SK-N-SH (cell line): ENCODE measurements around the gene SUCLA2. TPM values are rescaled to one million over a fixed set of nuclear protein-coding genes. Genes with fewer than 3 reads are reported as not detected.
"Not testable (repeated sequence)": the region's sequence is repeated elsewhere in the genome, so short reads cannot be mapped to it uniquely, and the experiment has no call there.

Experiments used
- CTCF ChIA-PET: fragments of 300-600, 350-600 bp; formaldehyde crosslinking; extraction: SDS; loops from one replicate; lab custom pipeline; 2021; lab: Yijun Ruan, JAX
- POLR2A ChIA-PET: fragments of 350-600 bp; sonication (Branson Sonifier 250); formaldehyde crosslinking; extraction: SDS; loops from one replicate; lab custom pipeline; 2020; ENCODE audit warnings: antibody characterized with exemption, inconsistent platforms; lab: Yijun Ruan, JAX
- DNase-seq: peaks from one replicate; pipeline ENCODE4 v3.0.0; 2012
- H2AFZ ChIP-seq: fragments of 200-600 bp; sonication (generic); 2 replicates; pipeline ENCODE4 v1.8.1; 2016; ENCODE audit warnings: antibody characterized with exemption, mild to moderate bottlenecking, low read depth
- H3F3A ChIP-seq: fragments of 200-600 bp; sonication (generic); replicated peaks from 2 replicates; pipeline ENCODE3; 2016; ENCODE audit warnings: antibody characterized with exemption, mild to moderate bottlenecking; ENCODE audit not compliant: insufficient read depth
- H3K27ac ChIP-seq, 2 experiments: fragments of 200-500 bp in 1 of 2; fragments of 200-600 bp in 1 of 2; sonication (Bioruptor generic) in 1 of 2; sonication (generic), shearing (Covaris generic) in 1 of 2; 2 replicates each; pipeline versions ENCODE4 v1.5.1 to v1.6.1; 2014 to 2016; ENCODE audit warnings: low read depth in 2 of 2, inconsistent platforms in 1 of 2, low read length in 1 of 2, mild to moderate bottlenecking in 1 of 2, mixed read lengths in 1 of 2
- H3K27me3 ChIP-seq: fragments of 200-600 bp; sonication (generic), shearing (Covaris generic); 2 replicates; pipeline ENCODE4 v1.6.1; 2016; ENCODE audit warnings: mixed run types; ENCODE audit not compliant: insufficient read depth
- H3K36me3 ChIP-seq, 2 experiments: fragments of 200-500 bp in 1 of 2; fragments of 200-600 bp in 1 of 2; sonication (Bioruptor generic) in 1 of 2; sonication (generic) in 1 of 2; replicated peaks in 1 of 2; 2 replicates each; pipeline versions ENCODE3 to v1.5.1; 2014 to 2016; ENCODE audit warnings: low read length in 1 of 2, mild to moderate bottlenecking in 1 of 2; ENCODE audit not compliant: insufficient read depth in 2 of 2, control insufficient read depth in 1 of 2
- H3K4me1 ChIP-seq, 2 experiments: fragments of 200-500 bp in 1 of 2; fragments of 200-600 bp in 1 of 2; sonication (Bioruptor generic) in 1 of 2; sonication (generic), shearing (Covaris generic) in 1 of 2; 2 replicates each; pipeline versions ENCODE4 v1.5.1 to v1.6.1; 2014 to 2016; ENCODE audit warnings: low read depth in 1 of 2, low read length in 1 of 2, mixed run types in 1 of 2; ENCODE audit not compliant: insufficient read depth in 2 of 2, control insufficient read depth in 1 of 2
- H3K4me2 ChIP-seq: fragments of 200-600 bp; sonication (generic), shearing (Covaris generic); 2 replicates; pipeline ENCODE4 v1.6.1; 2017; ENCODE audit warnings: mixed run types
- H3K4me3 ChIP-seq, 2 experiments: fragments of 200-500 bp in 1 of 2; fragments of 200-600 bp in 1 of 2; sonication (Bioruptor generic) in 1 of 2; sonication (generic), shearing (Covaris generic) in 1 of 2; 2 replicates each; pipeline versions ENCODE4 v1.5.1 to v1.8.1; 2014 to 2016; ENCODE audit warnings: low read depth in 2 of 2, inconsistent platforms in 1 of 2, low read length in 1 of 2, mild to moderate bottlenecking in 1 of 2, mixed read lengths in 1 of 2, moderate library complexity in 1 of 2
- H3K79me2 ChIP-seq: fragments of 200-600 bp; sonication (generic); 2 replicates; pipeline ENCODE4 v1.8.1; 2017; ENCODE audit warnings: mild to moderate bottlenecking; ENCODE audit not compliant: insufficient read depth
- H3K9ac ChIP-seq: fragments of 200-600 bp; sonication (generic); 2 replicates; pipeline ENCODE4 v1.6.1; 2017; ENCODE audit warnings: mixed run types
- H3K9me2 ChIP-seq: fragments of 200-600 bp; sonication (generic); 2 replicates; pipeline ENCODE4 v1.6.1; 2017; ENCODE audit warnings: mixed run types
- H3K9me3 ChIP-seq: fragments of 200-600 bp; sonication (generic); 2 replicates; pipeline ENCODE4 v1.6.1; 2017; ENCODE audit warnings: mixed run types, mild to moderate bottlenecking, moderate library complexity
- H4K20me1 ChIP-seq: fragments of 200-600 bp; sonication (generic); 2 replicates; pipeline ENCODE4 v1.6.1; 2017; ENCODE audit warnings: mild to moderate bottlenecking, mixed run types; ENCODE audit not compliant: insufficient read depth
- EZH2phosphoT487 ChIP-seq: fragments of 200-600 bp; sonication (generic); IDR thresholded peaks from 2 replicates; pipeline ENCODE4 v1.6.1; 2017; ENCODE audit warnings: low read depth, mixed run types, mild to moderate bottlenecking, antibody characterized with exemption, moderate library complexity, borderline replicate concordance
- FOSL2 ChIP-seq: IDR thresholded peaks from 2 replicates; pipeline ENCODE4 v1.4.0; 2012; ENCODE audit warnings: low read depth, mild to moderate bottlenecking, moderate library complexity, borderline replicate concordance
- GABPA ChIP-seq: IDR thresholded peaks from 2 replicates; pipeline ENCODE4 v1.4.0; 2012; ENCODE audit warnings: low read depth, mild to moderate bottlenecking
- WGBS: methylation state at CpG from one replicate; pipeline ENCODE4 v1.1.6; 2017; ENCODE audit warnings: low lambda C conversion rate; 5-methylcytosine and 5-hydroxymethylcytosine counted together
- polyA plus RNA-seq, 3 experiments: library from polyadenylated mRNA; depleted of rRNA; stranded (reverse); fragments of >200 nt; gene quantifications; 2 replicates each; pipeline ENCODE4 v1.2.3, GENCODE V29; 2012
- TF ChIP-seq, protein P1 (sequence below): fragments of 200-600 bp; sonication (generic); IDR thresholded peaks from 2 replicates; pipeline ENCODE4 v1.6.1; 2017; ENCODE audit warnings: antibody characterized with exemption, mild to moderate bottlenecking, moderate library complexity

SUCLA2 gene
- polyA plus RNA-seq, 1 of the 3 experiments (the other 2 are of a cell fraction): 24.8 TPM

DNA sequence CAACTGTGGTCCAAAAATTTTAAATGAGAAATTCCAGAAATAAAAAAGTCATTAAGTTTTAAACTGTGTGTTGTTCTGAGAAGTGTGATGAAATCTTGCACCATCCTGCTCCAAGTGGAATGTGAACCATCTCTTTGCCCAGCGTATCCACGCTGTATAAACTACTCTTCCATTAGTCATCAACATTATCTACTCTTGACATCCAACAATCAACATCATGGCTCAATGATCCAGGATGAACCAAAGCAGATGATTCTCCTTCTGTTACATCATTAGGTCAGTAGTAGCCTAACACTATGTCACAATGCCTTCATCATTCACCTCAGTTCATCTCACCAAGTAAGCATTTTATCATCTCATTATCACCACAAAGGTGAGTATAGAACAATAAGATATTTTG, 55.3 kb downstream of the SUCLA2 start:
- no peak for TF ChIP-seq FOSL2
- TF ChIP-seq EZH2phosphoT487: no peak
- TF ChIP-seq GABPA: no peak
- H3K4me1 ChIP-seq: no peaks in the 10 kb centered on the region
- no peaks in the 10 kb centered on the region for H3K79me2 ChIP-seq
- H3K4me2 ChIP-seq: no peak overlapping the region
- no peak overlapping the region for H3K4me3 ChIP-seq
- H3K9ac ChIP-seq: no peak overlapping the region
- peaks cover 4% of the 10 kb centered on the region for H3F3A ChIP-seq
- no peaks in the 10 kb centered on the region for H3K9me2 ChIP-seq
- H3K9me3 ChIP-seq: no peaks in the 10 kb centered on the region
- no peak overlapping the region for H3K27ac ChIP-seq
- H2AFZ ChIP-seq: no peak overlapping the region
- H4K20me1 ChIP-seq: no peaks in the 10 kb centered on the region
- WGBS: 89% methylated on average over 2 of the region's 2 CpGs
- no peak for DNase-seq
- H3K36me3 ChIP-seq: peaks cover 39 to 43% of the 10 kb centered on the region in 2 experiments
- ChIA-PET POLR2A (no interaction called here), CTCF (no interaction called here)
- no peaks in the 10 kb centered on the region for H3K27me3 ChIP-seq

DNA sequence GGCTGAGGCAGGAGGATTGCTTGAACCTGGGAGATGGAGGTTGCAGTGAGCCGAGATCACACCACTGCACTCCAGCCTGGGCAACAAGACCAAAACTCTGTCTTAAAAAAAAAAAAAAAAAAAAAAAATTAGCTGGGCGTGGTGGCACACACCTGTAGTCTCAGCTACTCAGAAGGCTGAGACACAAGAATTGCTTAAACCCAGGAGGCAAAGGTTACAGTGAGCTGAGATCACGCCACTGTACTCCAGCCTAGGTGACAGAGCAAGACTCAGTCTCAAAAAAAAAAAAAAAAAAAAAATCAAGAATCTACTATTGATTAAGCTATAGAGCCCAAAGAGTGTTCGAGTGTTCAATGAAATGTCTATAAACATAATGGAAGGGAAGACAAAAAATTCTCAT, 55.9 kb downstream of the SUCLA2 start:
- H3K36me3 ChIP-seq: peaks cover 35 to 43% of the 10 kb centered on the region in 2 experiments
- H3K9me2 ChIP-seq, H3K27me3 ChIP-seq, H3K27ac ChIP-seq, H3K4me3 ChIP-seq, H3F3A ChIP-seq, H3K79me2 ChIP-seq, H4K20me1 ChIP-seq, H2AFZ ChIP-seq, DNase-seq, H3K9me3 ChIP-seq, CTCF ChIA-PET, POLR2A ChIA-PET, H3K9ac ChIP-seq, H3K4me2 ChIP-seq, H3K4me1 ChIP-seq: not testable (repeated sequence)
- 96% methylated on average over 4 of the region's 4 CpGs for WGBS

DNA sequence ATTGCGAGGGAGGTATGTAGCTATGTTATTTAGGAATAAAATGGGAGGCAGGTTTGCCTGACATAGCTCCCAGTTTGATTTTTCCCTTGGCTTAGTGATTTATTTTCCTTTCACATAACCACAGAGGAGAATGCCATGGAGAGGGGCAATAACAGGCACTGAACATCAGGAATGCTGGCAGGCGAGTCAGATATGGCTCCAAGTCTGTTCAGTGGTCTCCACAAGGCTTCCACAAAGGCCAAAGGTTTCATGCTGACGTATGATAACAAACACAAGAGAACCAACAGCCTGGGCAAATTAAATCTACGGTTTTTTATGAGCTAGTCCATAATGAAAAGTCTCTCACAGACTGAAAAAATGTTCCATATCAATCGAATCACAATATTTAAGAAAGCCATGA, 66.7 kb downstream of the SUCLA2 start:
- no peaks in the 10 kb centered on the region for H3K9me3 ChIP-seq
- H3K9me2 ChIP-seq: no peaks in the 10 kb centered on the region
- no peaks in the 10 kb centered on the region; a peak in 1 of 4 replicates for H3K4me1 ChIP-seq
- H3K27me3 ChIP-seq: no peaks in the 10 kb centered on the region
- no peaks in the 10 kb centered on the region for H3K79me2 ChIP-seq
- DNase-seq: no peak
- TF ChIP-seq, protein P1, sequence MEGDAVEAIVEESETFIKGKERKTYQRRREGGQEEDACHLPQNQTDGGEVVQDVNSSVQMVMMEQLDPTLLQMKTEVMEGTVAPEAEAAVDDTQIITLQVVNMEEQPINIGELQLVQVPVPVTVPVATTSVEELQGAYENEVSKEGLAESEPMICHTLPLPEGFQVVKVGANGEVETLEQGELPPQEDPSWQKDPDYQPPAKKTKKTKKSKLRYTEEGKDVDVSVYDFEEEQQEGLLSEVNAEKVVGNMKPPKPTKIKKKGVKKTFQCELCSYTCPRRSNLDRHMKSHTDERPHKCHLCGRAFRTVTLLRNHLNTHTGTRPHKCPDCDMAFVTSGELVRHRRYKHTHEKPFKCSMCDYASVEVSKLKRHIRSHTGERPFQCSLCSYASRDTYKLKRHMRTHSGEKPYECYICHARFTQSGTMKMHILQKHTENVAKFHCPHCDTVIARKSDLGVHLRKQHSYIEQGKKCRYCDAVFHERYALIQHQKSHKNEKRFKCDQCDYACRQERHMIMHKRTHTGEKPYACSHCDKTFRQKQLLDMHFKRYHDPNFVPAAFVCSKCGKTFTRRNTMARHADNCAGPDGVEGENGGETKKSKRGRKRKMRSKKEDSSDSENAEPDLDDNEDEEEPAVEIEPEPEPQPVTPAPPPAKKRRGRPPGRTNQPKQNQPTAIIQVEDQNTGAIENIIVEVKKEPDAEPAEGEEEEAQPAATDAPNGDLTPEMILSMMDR: no peak
- peaks cover 3 to 12% of the 10 kb centered on the region in 2 experiments for H3K36me3 ChIP-seq
- H2AFZ ChIP-seq: no peak overlapping the region
- ChIA-PET POLR2A (no interaction called here), CTCF (no interaction called here)
- no peak overlapping the region for H3K9ac ChIP-seq
- no peak overlapping the region for H3K4me2 ChIP-seq
- H3K4me3 ChIP-seq: no peak overlapping the region
- no peaks in the 10 kb centered on the region for H3F3A ChIP-seq
- no peaks in the 10 kb centered on the region for H4K20me1 ChIP-seq
- WGBS: 86% methylated on average over 5 of the region's 5 CpGs
- no peak overlapping the region for H3K27ac ChIP-seq
